ENCODE data around the gene DEPP1. TPM values are rescaled to one million over a fixed set of nuclear protein-coding genes. Genes with fewer than 3 reads are reported as not detected.
A peak's percentile ranks its signal among the peaks of the same experiment; 100 is the strongest.

The DEPP1 gene
- total and polyA plus RNA-seq, 10 of the 15 experiments (the other 5 are each of a cell fraction or from before 2014, with no cell fraction given) = 1.7 to 12.1 (median 7.3) TPM

GRCh38 chr10:44974628-44975430 lies 3.8 kb downstream of the DEPP1 start (continued):
- TF ChIP-seq NKRF (conservative IDR thresholded peaks at IDR 0.05) = 0 out of 2 replicates have a peak, but pooled peaks have one; percentile 43
- TF ChIP-seq SMARCA5 (IDR thresholded peaks at IDR 0.05) = peak; percentile 88
- TF ChIP-seq EED (IDR thresholded peaks at IDR 0.05; ENCODE audit: low read depth) = peak; percentile 4; the same call in 1 of the 2 replicates
- no peak for TF ChIP-seq MYC (IDR thresholded peaks at IDR 0.05; ENCODE audit: insufficient read depth, insufficient read length, insufficient replicate concordance, low read length, severe bottlenecking)
- TF ChIP-seq KDM1A (IDR thresholded peaks at IDR 0.05; ENCODE audit: borderline replicate concordance) = no peak
- peak; percentile 79 for TF ChIP-seq RAD21 (IDR thresholded peaks at IDR 0.05; ENCODE audit: insufficient read depth, low read depth, low read length)
- peak; percentile 60; the same call in 1 of the 2 replicates for TF ChIP-seq FOXM1 (IDR thresholded peaks at IDR 0.05; ENCODE audit: low read depth, low read length)
- 0 out of 2 replicates have a peak, but pooled peaks have one; percentile 8 for TF ChIP-seq ESRRA (IDR thresholded peaks at IDR 0.05; ENCODE audit: low read length)
- TF ChIP-seq CREM (IDR thresholded peaks at IDR 0.05; ENCODE audit: low read depth) = no peak
- TF ChIP-seq CBX5 (IDR thresholded peaks at IDR 0.05; ENCODE audit: low read depth) = 0 out of 2 replicates have a peak, but pooled peaks have one; percentile 70
- no peak for TF ChIP-seq BCL11A (IDR thresholded peaks at IDR 0.05; ENCODE audit: low read depth, low read length)
- TF ChIP-seq NFXL1 (IDR thresholded peaks at IDR 0.05; ENCODE audit: borderline replicate concordance) = no peak
- TF ChIP-seq MAX (IDR thresholded peaks at IDR 0.05; ENCODE audit: low read depth, low read length) = 0 out of 2 replicates have a peak, but pooled peaks have one; percentile 28
- no peak for TF ChIP-seq TAF1 (IDR thresholded peaks at IDR 0.05; ENCODE audit: borderline replicate concordance, low read depth, low read length)
- no peak for TF ChIP-seq HCFC1 (IDR thresholded peaks at IDR 0.05; ENCODE audit: low read length)
- no peak for TF ChIP-seq REST (IDR thresholded peaks at IDR 0.05; ENCODE audit: low read depth, low read length)
- peak; percentile 44; the same call in 1 of the 2 replicates for TF ChIP-seq E2F4 (IDR thresholded peaks at IDR 0.05; ENCODE audit: low read depth, low read length)
- no peak for TF ChIP-seq RELB (IDR thresholded peaks at IDR 0.05; ENCODE audit: low read depth)
- 0 out of 2 replicates have a peak, but pooled peaks have one; percentile 62 for TF ChIP-seq RCOR1 (conservative IDR thresholded peaks at IDR 0.05; ENCODE audit: low read depth, low read length)
- TF ChIP-seq LARP7 (IDR thresholded peaks at IDR 0.05) = peak; percentile 39; the same call in 1 of the 2 replicates
- TF ChIP-seq NBN (IDR thresholded peaks at IDR 0.05) = no peak
- 0 out of 4 replicates have a peak, but pooled peaks of 1 of the 2 experiments have one; percentile 58 for TF ChIP-seq SRF (IDR thresholded peaks at IDR 0.05; ENCODE audit: low read depth in 2 of 2, low read length in 2 of 2)
